K562 (cell line): Measurements from ENCODE around the gene KMT2E. TPM values are rescaled to one million over a fixed set of nuclear protein-coding genes. Genes with fewer than 3 reads are reported as not detected.
A peak's percentile ranks its signal among the peaks of the same experiment; 100 is the strongest.

Experiments used
- CHCHD3 ChIP-seq: fragments of 250-450 bp; sonication (Bioruptor Pico); IDR thresholded peaks from 2 replicates; pipeline ENCODE4 v2.1.2; 2022; ENCODE audit warnings: mild to moderate bottlenecking
- HNRNPL ChIP-seq: fragments of 200-400 bp; formaldehyde crosslinking; IDR thresholded peaks from 2 replicates; pipeline ENCODE4 v1.6.1; 2017; ENCODE audit warnings: low read depth, mild to moderate bottlenecking, low read length
- KDM2B ChIP-seq: fragments of 250-450 bp; sonication (Bioruptor Pico); IDR thresholded peaks from 2 replicates; pipeline ENCODE4 v1.8.0; 2021; ENCODE audit warnings: mild to moderate bottlenecking, moderate library complexity
- MBD2 ChIP-seq: sonication (generic); IDR thresholded peaks from 2 replicates; pipeline ENCODE4 v1.6.1; 2016; ENCODE audit warnings: low read depth, borderline replicate concordance
- NR4A1 ChIP-seq, 2 experiments: fragments of 250-450 bp in 1 of 2; fragments of 450-650 bp in 1 of 2; sonication (Bioruptor Pico) in 1 of 2; IDR thresholded peaks; 2 replicates each; pipeline versions ENCODE4 v1.4.0 to v1.6.1; 2016 to 2020; ENCODE audit warnings: mild to moderate bottlenecking in 2 of 2, missing compliant biosample characterization in 1 of 2, missing genetic modification characterization in 1 of 2, moderate library complexity in 1 of 2
- RNF2 ChIP-seq: sonication (generic); IDR thresholded peaks from 2 replicates; pipeline ENCODE4 v1.6.1; 2016
- TAF9B ChIP-seq: fragments of 450-650 bp; IDR thresholded peaks from 2 replicates; pipeline ENCODE4 v1.6.1; 2018; ENCODE audit warnings: mild to moderate bottlenecking; ENCODE audit not compliant: partially characterized antibody
- TARDBP ChIP-seq: fragments of 450-650 bp; IDR thresholded peaks from 2 replicates; pipeline ENCODE4 v1.6.1; 2016
- TFAM ChIP-seq: fragments of 250-450 bp; sonication (Bioruptor Pico); conservative IDR thresholded peaks from 2 replicates; pipeline ENCODE4 v1.5.0; 2021; ENCODE audit warnings: mild to moderate bottlenecking, moderate library complexity
- ZEB2 ChIP-seq: fragments of 450-650 bp; IDR thresholded peaks from 2 replicates; pipeline ENCODE4 v1.6.1; 2016
- ZNF3 ChIP-seq: fragments of 250-450 bp; sonication (Bioruptor Pico); IDR thresholded peaks from 2 replicates; pipeline ENCODE4 v1.5.0; 2021; ENCODE audit warnings: mild to moderate bottlenecking, moderate library complexity
- polyA plus RNA-seq, 8 experiments: library from polyadenylated mRNA; depleted of rRNA in 4 of 8; stranded (reverse) in 5 of 8; unstranded in 3 of 8; fragments of >200 nt; fragmentation: Nextera tagmentation in 2 of 8; fragmentation: Illumina TruSeq in 1 of 8; extraction: Ambion mirVana in 2 of 8; extraction: Trizol in 1 of 8; gene quantifications; 2 replicates each; pipeline versions ENCODE4 v1.2.1 to v1.2.3, GENCODE V29; 2011 to 2014; ENCODE audit warnings: inconsistent platforms in 1 of 8, missing spikeins in 1 of 8
- total RNA-seq, 7 experiments: library from RNA; depleted of rRNA in 6 of 7; stranded (reverse); fragments of >200 nt in 6 of 7; fragmentation: Illumina TruSeq in 2 of 7; extraction: Trizol in 2 of 7; gene quantifications; 2 replicates each; pipeline versions ENCODE4 v1.2.1 to v1.2.3, GENCODE V29; 2011 to 2021; ENCODE audit warnings: low replicate concordance in 1 of 7
- TF ChIP-seq, protein P1 (sequence below): fragments of 450-650 bp; formaldehyde crosslinking; IDR thresholded peaks from 2 replicates; pipeline ENCODE4 v1.4.0; 2022; ENCODE audit warnings: missing genetic modification characterization
- TF ChIP-seq, protein P2 (sequence below): fragments of 250-450 bp; sonication (Bioruptor Pico); IDR thresholded peaks from 2 replicates; pipeline ENCODE4 v1.5.0; 2021; ENCODE audit warnings: mild to moderate bottlenecking, borderline replicate concordance
- TF ChIP-seq, protein P3 (sequence below): sonication (generic); formaldehyde crosslinking; IDR thresholded peaks from 2 replicates; pipeline ENCODE4 v1.8.1; 2022; ENCODE audit warnings: missing genetic modification reagents
- TF ChIP-seq, protein P4 (sequence below): fragments of 450-650 bp; IDR thresholded peaks from 2 replicates; pipeline ENCODE4 v1.6.1; 2016

KMT2E gene
- total and polyA plus RNA-seq, 9 of the 15 experiments (the other 6 are each of a cell fraction or from before 2014, with no cell fraction given), result 8.9 to 55.3 (median 38.1) TPM

DNA sequence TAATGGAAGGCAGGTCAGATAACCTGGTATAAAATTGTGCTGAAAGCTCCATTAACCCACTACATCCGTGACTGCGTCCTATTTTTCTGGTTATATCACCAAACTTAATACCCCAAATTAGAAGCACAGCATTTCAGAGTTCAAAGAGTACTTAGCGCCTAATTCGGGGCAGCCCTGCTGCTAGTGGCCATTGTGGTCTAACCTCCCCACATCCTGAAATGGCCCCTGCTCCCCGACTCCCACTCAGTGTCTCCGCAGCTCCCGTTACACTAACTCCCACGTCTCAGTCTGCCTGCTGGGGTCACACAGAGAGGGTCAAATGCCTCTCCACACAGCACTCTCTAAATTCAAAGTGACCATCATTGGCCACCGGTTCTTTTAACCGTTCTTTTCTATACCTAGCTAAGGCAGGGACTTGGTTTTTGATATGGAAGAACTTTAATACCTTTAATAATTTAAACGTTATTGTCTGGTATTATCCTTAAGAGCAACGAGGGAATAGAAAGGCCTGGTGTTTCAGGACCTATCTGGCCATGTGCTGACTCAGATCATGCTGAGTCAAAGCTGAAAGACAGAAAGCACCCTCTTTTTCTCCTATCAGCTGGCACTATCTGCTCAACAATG lies 117.1 kb downstream of the KMT2E start (continued):
- TF ChIP-seq TAF9B (no peak), KDM2B (CRISPR knock-in tag) (no peak), HNRNPL (no peak), ZNF3 (CRISPR knock-in tag) (no peak), MBD2 (no peak), CHCHD3 (CRISPR knock-in tag) (no peak), ZEB2 (no peak), TFAM (no peak), TARDBP (no peak), NR4A1 (CRISPR knock-in tag; IDR thresholded peaks at IDR 0.05) (no peak), NR4A1 (tag; IDR thresholded peaks at IDR 0.05) (peak; percentile 86), RNF2 (peak; percentile 86)
- TF ChIP-seq, protein P1, sequence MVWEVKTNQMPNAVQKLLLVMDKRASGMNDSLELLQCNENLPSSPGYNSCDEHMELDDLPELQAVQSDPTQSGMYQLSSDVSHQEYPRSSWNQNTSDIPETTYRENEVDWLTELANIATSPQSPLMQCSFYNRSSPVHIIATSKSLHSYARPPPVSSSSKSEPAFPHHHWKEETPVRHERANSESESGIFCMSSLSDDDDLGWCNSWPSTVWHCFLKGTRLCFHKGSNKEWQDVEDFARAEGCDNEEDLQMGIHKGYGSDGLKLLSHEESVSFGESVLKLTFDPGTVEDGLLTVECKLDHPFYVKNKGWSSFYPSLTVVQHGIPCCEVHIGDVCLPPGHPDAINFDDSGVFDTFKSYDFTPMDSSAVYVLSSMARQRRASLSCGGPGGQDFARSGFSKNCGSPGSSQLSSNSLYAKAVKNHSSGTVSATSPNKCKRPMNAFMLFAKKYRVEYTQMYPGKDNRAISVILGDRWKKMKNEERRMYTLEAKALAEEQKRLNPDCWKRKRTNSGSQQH (CRISPR knock-in tag), result no peak
- TF ChIP-seq, protein P2, sequence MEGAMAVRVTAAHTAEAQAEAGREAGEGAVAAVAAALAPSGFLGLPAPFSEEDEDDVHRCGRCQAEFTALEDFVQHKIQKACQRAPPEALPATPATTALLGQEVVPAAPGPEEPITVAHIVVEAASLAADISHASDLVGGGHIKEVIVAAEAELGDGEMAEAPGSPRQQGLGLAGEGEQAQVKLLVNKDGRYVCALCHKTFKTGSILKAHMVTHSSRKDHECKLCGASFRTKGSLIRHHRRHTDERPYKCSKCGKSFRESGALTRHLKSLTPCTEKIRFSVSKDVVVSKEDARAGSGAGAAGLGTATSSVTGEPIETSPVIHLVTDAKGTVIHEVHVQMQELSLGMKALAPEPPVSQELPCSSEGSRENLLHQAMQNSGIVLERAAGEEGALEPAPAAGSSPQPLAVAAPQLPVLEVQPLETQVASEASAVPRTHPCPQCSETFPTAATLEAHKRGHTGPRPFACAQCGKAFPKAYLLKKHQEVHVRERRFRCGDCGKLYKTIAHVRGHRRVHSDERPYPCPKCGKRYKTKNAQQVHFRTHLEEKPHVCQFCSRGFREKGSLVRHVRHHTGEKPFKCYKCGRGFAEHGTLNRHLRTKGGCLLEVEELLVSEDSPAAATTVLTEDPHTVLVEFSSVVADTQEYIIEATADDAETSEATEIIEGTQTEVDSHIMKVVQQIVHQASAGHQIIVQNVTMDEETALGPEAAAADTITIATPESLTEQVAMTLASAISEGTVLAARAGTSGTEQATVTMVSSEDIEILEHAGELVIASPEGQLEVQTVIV (CRISPR knock-in tag), result no peak
- TF ChIP-seq, protein P3, sequence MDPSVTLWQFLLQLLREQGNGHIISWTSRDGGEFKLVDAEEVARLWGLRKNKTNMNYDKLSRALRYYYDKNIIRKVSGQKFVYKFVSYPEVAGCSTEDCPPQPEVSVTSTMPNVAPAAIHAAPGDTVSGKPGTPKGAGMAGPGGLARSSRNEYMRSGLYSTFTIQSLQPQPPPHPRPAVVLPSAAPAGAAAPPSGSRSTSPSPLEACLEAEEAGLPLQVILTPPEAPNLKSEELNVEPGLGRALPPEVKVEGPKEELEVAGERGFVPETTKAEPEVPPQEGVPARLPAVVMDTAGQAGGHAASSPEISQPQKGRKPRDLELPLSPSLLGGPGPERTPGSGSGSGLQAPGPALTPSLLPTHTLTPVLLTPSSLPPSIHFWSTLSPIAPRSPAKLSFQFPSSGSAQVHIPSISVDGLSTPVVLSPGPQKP, result no peak
- TF ChIP-seq, protein P4, sequence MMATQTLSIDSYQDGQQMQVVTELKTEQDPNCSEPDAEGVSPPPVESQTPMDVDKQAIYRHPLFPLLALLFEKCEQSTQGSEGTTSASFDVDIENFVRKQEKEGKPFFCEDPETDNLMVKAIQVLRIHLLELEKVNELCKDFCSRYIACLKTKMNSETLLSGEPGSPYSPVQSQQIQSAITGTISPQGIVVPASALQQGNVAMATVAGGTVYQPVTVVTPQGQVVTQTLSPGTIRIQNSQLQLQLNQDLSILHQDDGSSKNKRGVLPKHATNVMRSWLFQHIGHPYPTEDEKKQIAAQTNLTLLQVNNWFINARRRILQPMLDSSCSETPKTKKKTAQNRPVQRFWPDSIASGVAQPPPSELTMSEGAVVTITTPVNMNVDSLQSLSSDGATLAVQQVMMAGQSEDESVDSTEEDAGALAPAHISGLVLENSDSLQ, result no peak; the same call in 1 of the 2 replicates
